Adipose tissue (tissue), 3 donors: ENCODE measurements around the gene TAF1C. TPM values are rescaled to one million over a fixed set of nuclear protein-coding genes. Genes with fewer than 3 reads are reported as not detected.
"Not testable (repeated sequence)": the region's sequence is repeated elsewhere in the genome, so short reads cannot be mapped to it uniquely, and the experiment has no call there.

ENCODE experiments used
- H3K27ac ChIP-seq: one replicate; pipeline ENCODE4 v1.5.1; 2013; ENCODE audit warnings: low read depth, low read length
- WGBS, 3 donors: extraction: QIAGEN DNeasy Blood & Tissue Kit; methylation state at CpG; one replicate each; pipeline ENCODE4 v1.1.7; 2013; 5-methylcytosine and 5-hydroxymethylcytosine counted together
- polyA plus RNA-seq, 3 donors: library from polyadenylated mRNA; stranded (reverse); fragments of 200-250 nt; gene quantifications; one replicate each; pipeline ENCODE4 v1.2.3, GENCODE V29; 2013
- donor health status: healthy with polysubstance abuse.
- donor health status: Bipolar disorder and iron deficiency.
- donor health status: healthy.

TAF1C gene
- 10 to 100 TPM; 31.2 to 63.9 (median 44.7) TPM for polyA plus RNA-seq

GRCh38 chr16:84186685-84187437, at the start of gene TAF1C:
TSS of gene TAF1C (minus strand) at chr16:84187057. CDS start at chr16:84184988, 2,069 bp downstream.
- no peak within 1 kb of the TSS for H3K27ac ChIP-seq
- WGBS, 3 donors = 2 to 3% (median 2%) methylated on average over 50 to 55 of the region's 55 CpGs

- no peak overlapping the region for H3K27ac ChIP-seq
- 49 to 56% (median 52%) methylated on average over 21 of the region's 21 CpGs for WGBS, 3 donors
These were observed 47.7 kb upstream of the TAF1C start for GRCh38 chr16:84234321-84235241.

DNA sequence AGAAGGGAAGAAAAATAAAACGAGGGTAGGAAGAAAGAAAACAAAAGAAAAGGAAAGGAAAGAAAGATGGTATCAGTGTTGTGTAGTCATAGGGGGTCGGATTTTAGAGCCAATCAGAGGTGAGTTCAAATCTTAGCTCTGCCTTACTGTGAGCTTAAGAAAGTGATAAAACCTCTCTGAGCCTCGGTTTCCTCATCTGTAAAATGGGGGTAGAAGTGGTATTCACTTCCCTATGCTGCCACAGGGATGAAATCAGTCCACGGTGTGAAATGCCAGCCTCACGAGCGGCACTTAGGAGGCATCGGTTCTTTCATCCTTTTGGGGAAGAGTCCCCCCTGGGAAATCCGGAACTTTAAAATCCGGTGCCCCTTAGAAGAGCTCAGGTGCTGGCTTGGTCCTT, 46.9 kb upstream of the TAF1C start:
- 75 to 85% (median 76%) methylated on average over 9 of the region's 9 CpGs for WGBS, 3 donors
- H3K27ac ChIP-seq = no peak overlapping the region

DNA sequence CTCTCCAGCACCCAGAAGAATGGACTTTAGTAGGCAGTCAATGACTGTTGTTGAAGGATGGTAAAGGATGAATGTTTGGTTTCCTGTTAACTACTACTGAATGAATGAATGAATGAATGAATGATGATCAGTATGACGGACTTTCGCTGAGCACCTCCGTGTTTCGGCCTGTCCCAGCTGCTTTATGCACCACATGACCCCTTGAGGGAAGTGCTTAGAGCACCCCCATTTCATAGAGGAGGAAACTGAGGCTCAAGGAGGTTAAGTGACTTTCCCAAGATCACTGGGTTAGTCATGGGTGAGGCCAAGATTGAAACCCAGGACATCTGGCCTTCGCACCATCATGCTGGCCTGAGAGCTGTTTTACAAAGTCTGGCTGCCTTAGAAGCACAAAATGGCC, 46.1 kb upstream of the TAF1C start:
- no peak overlapping the region for H3K27ac ChIP-seq
- WGBS, 3 donors = 89 to 95% (median 94%) methylated on average over 5 of the region's 5 CpGs

GRCh38 chr16:84232060-84232459, 45.2 kb upstream of the TAF1C start:
- 82 to 91% (median 91%) methylated on average over 5 of the region's 5 CpGs for WGBS, 3 donors
- no peak overlapping the region for H3K27ac ChIP-seq

- no peak overlapping the region for H3K27ac ChIP-seq
- 83 to 87% (median 84%) methylated on average over 11 of the region's 11 CpGs for WGBS, 3 donors
These were observed 42.6 kb upstream of the TAF1C start for GRCh38 chr16:84229471-84229870.

DNA sequence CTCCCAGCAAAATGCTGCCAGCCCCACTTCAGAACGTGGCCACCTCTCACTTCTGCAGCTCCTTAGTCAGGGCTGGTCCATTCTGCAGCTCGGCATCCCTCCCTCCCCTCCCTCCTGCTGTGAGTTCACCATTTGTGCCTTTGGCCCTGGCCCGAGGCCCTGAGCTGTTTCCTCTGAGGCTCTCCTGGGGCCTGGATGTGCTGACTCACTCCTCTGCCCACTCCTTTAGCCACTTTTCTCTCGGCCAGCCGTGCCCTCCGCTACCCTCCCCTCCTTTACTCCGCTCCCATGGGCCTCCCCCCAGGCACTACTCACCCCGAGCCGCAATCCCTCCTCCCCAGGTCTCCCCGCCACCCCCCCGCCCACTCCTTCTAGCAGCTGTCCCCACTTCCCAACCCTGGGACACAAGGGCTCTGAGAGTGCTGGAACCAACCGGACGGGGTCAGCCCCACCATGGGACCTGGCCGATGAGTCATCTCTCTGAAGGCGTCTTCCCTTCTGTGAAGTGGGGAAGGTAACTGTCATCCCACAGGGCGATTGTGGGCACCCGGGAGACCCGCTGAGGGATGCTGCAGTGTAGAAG, 41.5 kb upstream of the TAF1C start:
- 17 to 36% (median 20%) methylated on average over 18 of the region's 18 CpGs for WGBS, 3 donors

GRCh38 chr16:84227548-84227947, 40.7 kb upstream of the TAF1C start:
- WGBS, 3 donors = 87 to 90% (median 88%) methylated on average over 6 of the region's 6 CpGs
- no peak overlapping the region for H3K27ac ChIP-seq

More for the DNA sequence above, 41.5 kb upstream of the TAF1C start:
- H3K27ac ChIP-seq = no peak overlapping the region

DNA sequence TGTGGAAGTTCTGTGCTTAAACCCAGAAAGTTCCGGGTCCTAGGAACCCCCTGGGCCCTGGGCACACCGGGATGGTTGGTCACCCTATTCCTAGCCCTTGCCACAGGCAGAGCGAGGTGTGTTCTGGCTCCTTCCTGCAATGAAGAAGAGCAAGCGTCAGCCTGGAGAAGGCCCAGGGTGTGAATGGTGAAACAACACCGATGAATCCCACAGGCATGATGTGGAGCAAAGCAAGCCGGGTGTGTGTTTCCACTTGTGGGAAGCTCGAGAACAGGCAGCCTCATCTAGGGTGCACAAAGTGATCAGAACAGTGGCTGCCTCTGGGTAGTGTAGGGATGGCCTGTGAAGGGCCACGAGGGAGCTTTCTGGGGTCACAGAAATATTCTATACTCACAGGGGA, 39.2 kb upstream of the TAF1C start:
- no peak overlapping the region for H3K27ac ChIP-seq
- WGBS, 3 donors = 75 to 86% (median 82%) methylated on average over 8 of the region's 8 CpGs

- H3K27ac ChIP-seq = no peak overlapping the region
- 77 to 86% (median 85%) methylated on average over 7 of the region's 7 CpGs for WGBS, 3 donors
These were observed 38.7 kb upstream of the TAF1C start for GRCh38 chr16:84225571-84225970.

DNA sequence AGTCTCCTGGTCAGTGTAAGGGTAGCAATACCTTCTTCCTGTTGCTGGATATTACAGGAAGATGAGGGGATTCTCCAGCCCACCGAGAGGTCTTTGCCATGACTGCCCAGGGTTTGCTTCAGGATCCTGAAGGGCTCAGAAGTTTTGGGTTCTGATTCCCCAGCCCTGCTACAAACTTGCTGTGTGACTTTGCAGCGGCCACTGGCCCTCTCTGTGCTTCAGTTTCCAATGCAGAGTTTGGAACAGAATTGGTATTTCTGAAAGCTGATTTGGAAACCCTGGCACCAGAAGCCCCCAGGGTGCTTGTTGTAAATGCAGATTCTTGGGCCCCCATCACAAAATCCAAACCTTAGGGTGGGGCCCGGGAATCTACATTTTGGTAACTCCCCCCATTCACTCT, 38.3 kb upstream of the TAF1C start:
- H3K27ac ChIP-seq = no peak overlapping the region
- 82 to 86% (median 83%) methylated on average over 3 of the region's 3 CpGs for WGBS, 3 donors

GRCh38 chr16:84224554-84224953, 37.7 kb upstream of the TAF1C start:
- 82 to 93% (median 91%) methylated on average over 3 of the region's 3 CpGs for WGBS, 3 donors
- H3K27ac ChIP-seq = no peak overlapping the region

DNA sequence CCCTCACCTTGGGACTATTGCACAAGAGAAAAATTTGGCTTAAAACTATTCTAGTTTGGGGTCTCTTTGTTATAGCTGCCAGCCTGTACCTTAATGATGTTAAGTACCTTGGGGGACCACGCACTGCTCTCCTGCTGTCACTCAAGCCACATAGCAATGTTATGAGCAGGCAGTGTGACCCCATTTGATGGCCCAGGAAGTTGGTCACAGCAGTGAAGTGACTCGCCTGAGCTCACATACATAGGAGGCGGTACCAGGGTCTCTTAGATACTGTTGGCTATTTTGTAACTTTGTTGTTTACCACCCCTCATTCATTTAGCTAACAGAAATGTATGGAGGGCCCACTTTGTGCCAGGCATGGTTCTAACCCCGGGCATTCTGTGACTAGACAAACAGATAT, 36.6 kb upstream of the TAF1C start:
- WGBS, 3 donors = 83 to 91% (median 89%) methylated on average over 4 of the region's 4 CpGs
- no peak overlapping the region for H3K27ac ChIP-seq

DNA sequence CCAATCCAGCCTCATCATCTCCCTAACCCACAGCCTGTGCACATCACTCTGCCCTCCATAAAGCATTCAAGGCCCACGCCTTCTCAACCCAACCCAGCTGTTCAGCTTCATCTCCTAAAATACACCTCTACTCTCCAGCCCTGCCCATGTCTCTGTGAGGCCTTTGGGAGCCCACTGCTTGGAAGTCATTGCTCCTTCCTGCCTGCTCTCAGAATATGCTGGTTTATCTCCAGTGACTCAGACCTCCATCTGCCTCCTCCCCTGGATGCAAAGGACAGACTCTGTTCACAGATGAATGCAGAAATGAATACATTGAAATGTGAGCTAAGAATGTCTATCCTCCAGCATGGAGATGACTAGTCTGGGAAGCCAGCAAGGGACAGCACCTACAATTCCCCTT, 34.0 kb upstream of the TAF1C start:
- H3K27ac ChIP-seq = no peak overlapping the region
- 83 to 100% (median 96%) methylated on average over 1 of the region's 1 CpG for WGBS, 3 donors

DNA sequence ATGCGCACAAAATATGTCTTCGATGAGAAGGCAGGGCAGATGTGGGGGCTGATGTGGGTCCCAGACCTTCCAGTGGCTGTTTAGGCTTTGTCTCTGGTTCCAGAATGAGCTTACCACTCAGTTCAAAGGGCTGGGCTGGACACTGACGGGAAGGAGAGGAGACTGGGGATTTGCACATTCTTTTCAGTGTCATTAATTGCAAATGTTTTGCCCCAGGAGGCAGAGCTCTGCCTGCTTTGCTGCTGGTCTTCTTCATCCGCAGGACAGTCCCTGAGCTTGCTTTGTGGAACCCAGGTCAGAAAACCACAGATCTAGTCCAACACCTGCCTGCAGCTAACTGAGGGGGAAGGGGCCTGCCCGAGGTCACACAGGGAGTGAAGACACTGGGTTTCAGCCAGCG, 32.1 kb upstream of the TAF1C start:
- 58 to 70% (median 69%) methylated on average over 6 of the region's 6 CpGs for WGBS, 3 donors
- no peak overlapping the region for H3K27ac ChIP-seq

- no peak overlapping the region for H3K27ac ChIP-seq
- WGBS, 3 donors = 74 to 81% (median 80%) methylated on average over 17 of the region's 17 CpGs
These were observed 31.4 kb upstream of the TAF1C start for GRCh38 chr16:84218176-84218823.

DNA sequence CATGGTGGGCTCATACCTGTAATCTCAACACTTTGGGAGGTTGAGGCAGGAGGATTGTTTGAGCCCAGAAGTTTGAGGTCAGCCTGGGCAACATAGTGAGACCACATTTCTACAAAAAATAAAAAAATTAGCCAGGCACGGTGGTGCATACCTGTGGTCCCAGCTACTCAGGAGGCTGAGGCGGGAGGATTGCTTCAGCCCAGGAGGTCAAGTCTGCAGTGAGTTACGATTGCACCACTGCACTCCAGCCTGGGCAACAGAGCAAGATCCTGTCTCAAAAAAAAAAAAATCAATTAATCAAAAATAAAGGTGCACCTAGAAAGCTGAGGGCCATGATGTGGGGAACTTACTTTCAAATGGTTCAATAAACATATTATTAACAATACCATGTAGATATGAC, 29.3 kb upstream of the TAF1C start:
- WGBS, 3 donors = 88 to 93% (median 92%) methylated on average over 3 of the region's 3 CpGs
- H3K27ac ChIP-seq = not testable (repeated sequence)

GRCh38 chr16:84215531-84215930, 28.7 kb upstream of the TAF1C start:
- WGBS, 3 donors = 82 to 86% (median 84%) methylated on average over 5 of the region's 5 CpGs
- no peak overlapping the region for H3K27ac ChIP-seq
